ENCODE data around the gene TEN1.

The TEN1 gene, protein sequence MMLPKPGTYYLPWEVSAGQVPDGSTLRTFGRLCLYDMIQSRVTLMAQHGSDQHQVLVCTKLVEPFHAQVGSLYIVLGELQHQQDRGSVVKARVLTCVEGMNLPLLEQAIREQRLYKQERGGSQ

GRCh38 chr17:75978938-75979704, at the start of gene TEN1, which contains the start of gene ACOX1:
TEN1 (plus strand) TSS chr17:75979240; CDS start chr17:75986193, 6,953 bp downstream.
ACOX1 (minus strand) TSS chr17:75979166; CDS start chr17:75979073, 93 bp downstream.
- Histone ChIP-seq H3K27me3 (ENCODE audit: control insufficient read depth in 1 of 2, insufficient read depth in 2 of 2, low read length in 2 of 2) (no peaks in the 10 kb centered on the region), H3K36me3 (ENCODE audit: insufficient read depth, low read length) (no peaks in the 10 kb centered on the region), H3K4me3 (ENCODE audit: low read depth in 1 of 2, low read length in 2 of 2) (peak within 1 kb of the TSS; percentile 66 to 75), H3K9ac (ENCODE audit: low read length) (peak within 1 kb of the TSS; percentile 97), H3K27ac (ENCODE audit: low read depth, low read length) (peak within 1 kb of the TSS; percentile 99), H3K9me3 (ENCODE audit: low read length) (no peaks in the 10 kb centered on the region), H3K4me1 (ENCODE audit: insufficient read depth, low read length) (peaks cover 17% of the 10 kb centered on the region)

- H3K36me3 ChIP-seq (ENCODE audit: insufficient read depth, low read length), result no peaks in the 10 kb centered on the region
- H3K9me3 ChIP-seq (ENCODE audit: low read length), result no peaks in the 10 kb centered on the region
- no peak overlapping the region for H3K9ac ChIP-seq (ENCODE audit: low read length)
Observed at GRCh38 chr17:75931062-75931461, 48.0 kb upstream of the TEN1 start.

GRCh38 chr17:75932852-75933251, 46.2 kb upstream of the TEN1 start:
- Histone ChIP-seq H3K36me3 (ENCODE audit: insufficient read depth, low read length) (no peaks in the 10 kb centered on the region), H3K4me3 (ENCODE audit: low read depth in 1 of 2, low read length in 2 of 2) (no peak overlapping the region), H3K27me3 (ENCODE audit: control insufficient read depth in 1 of 2, insufficient read depth in 2 of 2, low read length in 2 of 2) (no peaks in the 10 kb centered on the region), H3K9me3 (ENCODE audit: low read length) (no peaks in the 10 kb centered on the region), H3K4me1 (ENCODE audit: insufficient read depth, low read length) (no peaks in the 10 kb centered on the region), H3K9ac (ENCODE audit: low read length) (no peak overlapping the region), H3K27ac (ENCODE audit: low read depth, low read length) (no peak overlapping the region)

More at GRCh38 chr17:75931062-75931461, 48.0 kb upstream of the TEN1 start:
- Histone ChIP-seq H3K4me1 (ENCODE audit: insufficient read depth, low read length) (no peaks in the 10 kb centered on the region), H3K27me3 (ENCODE audit: control insufficient read depth in 1 of 2, insufficient read depth in 2 of 2, low read length in 2 of 2) (no peaks in the 10 kb centered on the region), H3K27ac (ENCODE audit: low read depth, low read length) (no peak overlapping the region), H3K4me3 (ENCODE audit: low read depth in 1 of 2, low read length in 2 of 2) (no peak overlapping the region)

- Histone ChIP-seq H3K27me3 (ENCODE audit: control insufficient read depth in 1 of 2, insufficient read depth in 2 of 2, low read length in 2 of 2) (no peaks in the 10 kb centered on the region), H3K9ac (ENCODE audit: low read length) (no peak overlapping the region), H3K9me3 (ENCODE audit: low read length) (no peaks in the 10 kb centered on the region), H3K27ac (ENCODE audit: low read depth, low read length) (no peak overlapping the region), H3K36me3 (ENCODE audit: insufficient read depth, low read length) (no peaks in the 10 kb centered on the region), H3K4me1 (ENCODE audit: insufficient read depth, low read length) (no peaks in the 10 kb centered on the region), H3K4me3 (ENCODE audit: low read depth in 1 of 2, low read length in 2 of 2) (no peak overlapping the region)
Observed at GRCh38 chr17:75933808-75934207, 45.2 kb upstream of the TEN1 start.

- Histone ChIP-seq H3K27me3 (ENCODE audit: control insufficient read depth in 1 of 2, insufficient read depth in 2 of 2, low read length in 2 of 2) (no peaks in the 10 kb centered on the region), H3K9me3 (ENCODE audit: low read length) (no peaks in the 10 kb centered on the region), H3K4me1 (ENCODE audit: insufficient read depth, low read length) (peaks cover 6% of the 10 kb centered on the region), H3K36me3 (ENCODE audit: insufficient read depth, low read length) (no peaks in the 10 kb centered on the region), H3K27ac (ENCODE audit: low read depth, low read length) (no peak overlapping the region), H3K9ac (ENCODE audit: low read length) (no peak overlapping the region), H3K4me3 (ENCODE audit: low read depth in 1 of 2, low read length in 2 of 2) (no peak overlapping the region)
Observed at GRCh38 chr17:75937652-75938051, 41.4 kb upstream of the TEN1 start.

DNA sequence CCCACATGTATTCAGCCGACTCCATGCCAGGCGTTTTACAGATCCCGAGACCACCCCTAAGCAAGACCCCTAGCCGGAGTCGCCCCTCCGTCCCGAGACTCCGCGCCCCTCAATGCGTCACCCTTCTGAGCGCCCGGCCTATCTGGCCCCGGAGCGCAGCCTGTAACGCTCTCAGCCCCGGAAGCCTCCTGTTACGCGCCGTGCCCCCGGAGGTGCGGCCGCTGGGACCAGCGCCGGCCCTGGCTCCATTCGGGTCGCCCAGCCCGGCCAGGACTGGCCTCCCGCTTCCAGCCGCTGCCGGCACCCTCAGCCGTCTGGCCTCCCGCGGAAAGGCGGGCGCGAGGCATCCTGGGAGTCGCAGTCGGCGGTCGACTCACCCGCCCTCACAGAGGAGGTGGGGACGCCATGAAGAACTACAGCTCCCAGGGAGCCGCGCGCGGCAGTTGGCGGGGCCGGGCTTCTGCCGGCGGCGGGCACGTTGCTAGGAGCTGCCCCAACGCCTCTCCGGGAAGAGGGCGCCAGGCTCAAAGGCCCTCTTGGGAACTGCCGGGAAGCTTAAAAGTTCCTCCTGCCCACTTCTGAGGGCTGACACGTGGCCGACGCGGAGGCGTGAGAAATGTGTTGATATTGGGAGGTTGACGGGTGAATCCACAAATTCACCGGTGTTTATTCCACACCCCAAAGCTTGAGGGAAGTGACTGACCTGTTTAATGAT, 38.2 kb upstream of the TEN1 start, which contains the start of gene FBF1:
Gene FBF1 (minus strand): TSS at position 316 of the 715 bp plus-strand sequence. CDS start 2,893 bp downstream, outside the sequence.
- Histone ChIP-seq H3K9ac (ENCODE audit: low read length) (peak within 1 kb of the TSS; percentile 65), H3K9me3 (ENCODE audit: low read length) (no peaks in the 10 kb centered on the region), H3K4me3 (ENCODE audit: low read depth in 1 of 2, low read length in 2 of 2) (peak within 1 kb of the TSS; percentile 68 to 90), H3K27ac (ENCODE audit: low read depth, low read length) (peak within 1 kb of the TSS; percentile 53), H3K27me3 (ENCODE audit: control insufficient read depth in 1 of 2, insufficient read depth in 2 of 2, low read length in 2 of 2) (no peaks in the 10 kb centered on the region), H3K4me1 (ENCODE audit: insufficient read depth, low read length) (peaks cover 6% of the 10 kb centered on the region), H3K36me3 (ENCODE audit: insufficient read depth, low read length) (peaks cover 4% of the 10 kb centered on the region)

- H3K9ac ChIP-seq (ENCODE audit: low read length), result no peak overlapping the region
- H3K9me3 ChIP-seq (ENCODE audit: low read length), result no peaks in the 10 kb centered on the region
- peak overlapping the region; percentile 53 for H3K27ac ChIP-seq (ENCODE audit: low read depth, low read length)
- peaks cover 6% of the 10 kb centered on the region for H3K4me1 ChIP-seq (ENCODE audit: insufficient read depth, low read length)
- peak overlapping the region in 1 of 2 donors; percentile 38 for H3K4me3 ChIP-seq (ENCODE audit: low read depth in 1 of 2, low read length in 2 of 2)
- H3K36me3 ChIP-seq (ENCODE audit: insufficient read depth, low read length), result peaks cover 8% of the 10 kb centered on the region
- H3K27me3 ChIP-seq (ENCODE audit: control insufficient read depth in 1 of 2, insufficient read depth in 2 of 2, low read length in 2 of 2), result no peaks in the 10 kb centered on the region
Observed at GRCh38 chr17:75941442-75941819, 37.6 kb upstream of the TEN1 start.

GRCh38 chr17:75942473-75942872, 36.6 kb upstream of the TEN1 start:
- Histone ChIP-seq H3K4me3 (ENCODE audit: low read depth in 1 of 2, low read length in 2 of 2) (no peak overlapping the region), H3K27ac (ENCODE audit: low read depth, low read length) (no peak overlapping the region), H3K4me1 (ENCODE audit: insufficient read depth, low read length) (peaks cover 6% of the 10 kb centered on the region), H3K36me3 (ENCODE audit: insufficient read depth, low read length) (peaks cover 10% of the 10 kb centered on the region), H3K9me3 (ENCODE audit: low read length) (no peaks in the 10 kb centered on the region), H3K27me3 (ENCODE audit: control insufficient read depth in 1 of 2, insufficient read depth in 2 of 2, low read length in 2 of 2) (no peaks in the 10 kb centered on the region), H3K9ac (ENCODE audit: low read length) (no peak overlapping the region)

DNA sequence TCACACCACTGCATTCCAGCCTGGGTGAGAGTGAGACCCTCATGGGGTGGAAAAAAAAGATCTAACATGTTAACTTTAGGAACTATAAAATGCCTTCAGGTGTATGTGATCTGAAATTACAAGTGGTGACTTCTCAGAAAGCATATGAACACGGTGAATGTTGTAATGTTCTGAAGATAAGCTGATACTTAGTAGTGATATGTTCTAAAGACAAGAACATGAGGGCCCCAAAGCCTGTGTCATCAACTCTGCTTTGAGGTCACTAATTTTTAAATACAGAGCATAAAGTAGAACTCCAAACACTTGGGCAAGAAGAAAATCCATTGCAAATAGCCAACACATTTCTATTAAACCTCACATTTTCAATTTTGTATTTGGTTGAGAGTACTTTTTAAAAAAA, 35.5 kb upstream of the TEN1 start:
- peaks cover 17% of the 10 kb centered on the region for H3K36me3 ChIP-seq (ENCODE audit: insufficient read depth, low read length)

DNA sequence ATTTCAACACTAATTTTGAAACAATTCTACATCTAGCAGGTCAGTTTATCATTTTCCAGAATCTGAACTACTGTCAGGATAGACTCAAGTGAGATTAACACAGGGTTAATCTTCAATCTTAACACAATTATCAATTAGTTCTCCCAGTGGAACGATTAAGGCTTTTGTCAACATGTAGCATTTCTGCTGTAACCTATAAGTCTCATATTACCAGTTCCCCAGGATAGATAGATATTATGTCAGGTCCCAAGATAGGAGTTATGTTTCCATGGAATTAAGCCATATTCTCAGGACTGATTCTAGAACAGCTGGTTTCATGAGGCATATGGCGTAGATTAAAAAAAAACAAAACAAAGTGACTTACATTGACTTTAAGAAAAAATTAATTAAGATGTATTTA, 33.8 kb upstream of the TEN1 start:
- Histone ChIP-seq H3K27me3 (ENCODE audit: control insufficient read depth in 1 of 2, insufficient read depth in 2 of 2, low read length in 2 of 2) (no peaks in the 10 kb centered on the region), H3K4me3 (ENCODE audit: low read depth in 1 of 2, low read length in 2 of 2) (no peak overlapping the region), H3K36me3 (ENCODE audit: insufficient read depth, low read length) (peaks cover 28% of the 10 kb centered on the region), H3K4me1 (ENCODE audit: insufficient read depth, low read length) (peaks cover 3% of the 10 kb centered on the region), H3K27ac (ENCODE audit: low read depth, low read length) (no peak overlapping the region), H3K9ac (ENCODE audit: low read length) (no peak overlapping the region), H3K9me3 (ENCODE audit: low read length) (no peaks in the 10 kb centered on the region)

More for the DNA sequence above, 35.5 kb upstream of the TEN1 start:
- Histone ChIP-seq H3K27ac (ENCODE audit: low read depth, low read length) (no peak overlapping the region), H3K4me1 (ENCODE audit: insufficient read depth, low read length) (peaks cover 6% of the 10 kb centered on the region), H3K27me3 (ENCODE audit: control insufficient read depth in 1 of 2, insufficient read depth in 2 of 2, low read length in 2 of 2) (no peaks in the 10 kb centered on the region), H3K4me3 (ENCODE audit: low read depth in 1 of 2, low read length in 2 of 2) (no peak overlapping the region), H3K9me3 (ENCODE audit: low read length) (no peaks in the 10 kb centered on the region), H3K9ac (ENCODE audit: low read length) (no peak overlapping the region)

GRCh38 chr17:75950421-75950820, 28.6 kb upstream of the TEN1 start:
- H3K4me1 ChIP-seq (ENCODE audit: insufficient read depth, low read length), result no peaks in the 10 kb centered on the region
- H3K27ac ChIP-seq (ENCODE audit: low read depth, low read length), result no peak overlapping the region
- peaks cover 66% of the 10 kb centered on the region for H3K36me3 ChIP-seq (ENCODE audit: insufficient read depth, low read length)
- H3K4me3 ChIP-seq (ENCODE audit: low read depth in 1 of 2, low read length in 2 of 2), result no peak overlapping the region
- H3K9me3 ChIP-seq (ENCODE audit: low read length), result no peaks in the 10 kb centered on the region
- no peak overlapping the region for H3K9ac ChIP-seq (ENCODE audit: low read length)
- H3K27me3 ChIP-seq (ENCODE audit: control insufficient read depth in 1 of 2, insufficient read depth in 2 of 2, low read length in 2 of 2), result no peaks in the 10 kb centered on the region
